Renal cortex interstitium (tissue), 11 donors: ENCODE data around the gene DKK2. TPM values are rescaled to one million over a fixed set of nuclear protein-coding genes. Genes with fewer than 3 reads are reported as not detected.
A peak's percentile ranks its signal among the peaks of the same experiment; 100 is the strongest.

Source experiments
- DNase-seq, 11 donors: peaks; one replicate each; pipeline ENCODE4 v3.0.0-alpha.2; 2013; ENCODE audit warnings: low read depth in 9 of 11, low spot score in 4 of 11; ENCODE audit errors: extremely low read depth in 1 of 11
- polyA plus RNA-seq, 3 donors: library from polyadenylated mRNA; unstranded; fragments of 120-200 nt; gene quantifications; one replicate each; pipeline ENCODE4 v1.2.1, GENCODE V29; 2013; ENCODE audit not compliant: insufficient read length in 3 of 3

DKK2 gene
- polyA plus RNA-seq, 3 donors, result 1.3 to 6.2 (median 3.7) TPM

- DNase-seq, result peak in 2 of 11 donors; percentile 27 to 28
Measured at GRCh38 chr4:107034091-107034995, 1.8 kb downstream of the DKK2 start.

- no peak for DNase-seq
Measured at GRCh38 chr4:107027379-107027778, 8.7 kb downstream of the DKK2 start.

GRCh38 chr4:107018344-107018735 is 17.8 kb downstream of the DKK2 start:
- DNase-seq, result no peak

- no peak for DNase-seq
Measured at GRCh38 chr4:107017443-107018343, 18.4 kb downstream of the DKK2 start.

GRCh38 chr4:107011312-107011711 is 24.8 kb downstream of the DKK2 start:
- no peak for DNase-seq

GRCh38 chr4:107009196-107009968 is 26.7 kb downstream of the DKK2 start:
- no peak for DNase-seq

GRCh38 chr4:107008115-107008514 is 28.0 kb downstream of the DKK2 start:
- no peak for DNase-seq

GRCh38 chr4:107006218-107006617 is 29.9 kb downstream of the DKK2 start:
- DNase-seq, result no peak

GRCh38 chr4:106996490-106996889 is 39.6 kb downstream of the DKK2 start:
- DNase-seq, result peak; percentile 33 to 68 (median 46)

GRCh38 chr4:106993827-106994226 is 42.3 kb downstream of the DKK2 start:
- no peak for DNase-seq

- no peak for DNase-seq
Measured at GRCh38 chr4:106987311-106987710, 48.8 kb downstream of the DKK2 start.

GRCh38 chr4:106986486-106986885 is 49.6 kb downstream of the DKK2 start:
- DNase-seq, result no peak

GRCh38 chr4:106985830-106986229 is 50.3 kb downstream of the DKK2 start:
- no peak for DNase-seq

GRCh38 chr4:106982711-106983211 is 53.4 kb downstream of the DKK2 start:
- DNase-seq, result no peak

GRCh38 chr4:106981431-106981830 is 54.7 kb downstream of the DKK2 start:
- DNase-seq, result no peak

GRCh38 chr4:106979476-106979875 is 56.6 kb downstream of the DKK2 start:
- no peak for DNase-seq

GRCh38 chr4:106978046-106978774 is 57.9 kb downstream of the DKK2 start:
- DNase-seq, result no peak

GRCh38 chr4:106971636-106972035 is 64.5 kb downstream of the DKK2 start:
- no peak for DNase-seq
